ENCODE measurements around the gene ITIH3. TPM values are rescaled to one million over a fixed set of nuclear protein-coding genes. Genes with fewer than 3 reads are reported as not detected.

The ITIH3 gene
- total RNA-seq, 1 donor from 2014 or later: 22.0 TPM

DNA sequence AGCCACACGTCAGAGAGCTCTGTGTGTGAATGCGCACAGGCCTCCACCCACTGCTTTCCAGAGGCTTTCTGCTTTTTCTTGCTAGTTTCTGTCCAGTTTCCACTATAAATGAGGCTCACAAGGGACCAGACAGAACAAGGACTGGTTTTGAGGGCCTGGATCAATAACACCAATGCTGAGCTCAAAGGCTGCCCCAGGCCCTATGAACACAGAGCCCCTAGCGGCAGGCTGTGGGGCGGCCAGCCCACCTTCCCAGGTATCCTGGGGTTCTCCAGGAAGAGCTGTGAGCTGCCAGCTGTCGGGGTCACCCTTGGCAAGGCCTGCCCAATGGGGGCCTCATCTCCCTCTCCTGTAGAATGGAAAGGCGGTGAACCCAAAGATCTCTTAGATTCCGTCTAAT is 2.2 kb upstream of the ITIH3 start:
- ATAC-seq: no peak
- intact Hi-C loops (cut with DNase I): no loop called here
- DNase-seq (ENCODE audit: low spot score): no peak

- intact Hi-C loops (cut with DNase I): no loop called here
- ATAC-seq (no peak), DNase-seq (ENCODE audit: low spot score) (no peak)
These were observed 1.5 kb upstream of the ITIH3 start for GRCh38 chr3:52792961-52793695.

DNA sequence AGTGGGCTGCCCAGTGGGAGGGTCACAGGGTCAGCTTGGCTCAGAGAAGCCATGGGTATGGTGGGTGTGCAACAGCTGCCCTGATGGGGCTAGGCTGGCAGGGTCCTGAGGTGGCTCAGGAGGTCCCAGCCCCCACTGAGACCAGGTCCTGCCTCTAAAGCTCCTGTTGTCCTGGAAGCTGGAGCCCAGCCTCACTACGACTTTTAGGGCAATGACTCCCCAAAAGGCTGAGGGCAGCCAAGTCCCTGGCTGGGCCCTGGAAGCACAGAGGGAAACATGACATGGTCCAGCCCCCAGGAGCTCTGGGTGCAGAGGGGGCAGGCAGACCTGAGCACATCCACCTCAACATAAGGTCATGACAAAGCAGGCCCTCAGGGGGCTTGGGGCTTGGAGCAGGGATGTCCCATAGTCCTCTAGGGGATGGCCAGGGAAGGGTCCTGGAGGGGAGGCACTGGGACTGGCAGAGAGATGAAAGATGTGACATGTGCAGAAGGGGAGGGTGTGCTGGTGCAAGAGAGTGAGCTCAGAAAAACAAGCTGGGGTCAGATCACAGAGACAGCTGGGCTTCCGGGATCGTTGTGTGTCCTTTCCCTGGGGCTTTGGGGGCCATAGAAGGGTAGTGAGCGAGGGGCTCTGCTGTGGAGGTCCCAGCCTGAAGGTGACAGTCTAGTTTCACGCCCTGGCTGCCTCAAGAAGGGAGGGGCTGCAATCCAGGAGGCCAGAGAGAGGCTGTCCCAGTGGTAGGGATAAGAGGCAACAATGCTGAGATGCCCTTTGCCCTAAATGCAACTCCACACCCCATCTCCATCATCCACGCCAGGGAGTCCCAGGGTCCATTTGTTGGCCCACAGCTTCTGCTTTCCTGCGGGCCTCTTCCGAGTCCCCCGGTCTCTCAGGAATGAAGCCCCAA is 639 bp upstream of the ITIH3 start:
- DNase-seq (ENCODE audit: low spot score) (no peak), ATAC-seq (no peak)
- intact Hi-C loops (cut with DNase I): no loop called here

GRCh38 chr3:52795298-52795900 is 803 bp downstream of the ITIH3 start:
- intact Hi-C loops (cut with DNase I): no loop called here
- DNase-seq (ENCODE audit: low spot score) (no peak), ATAC-seq (no peak)

DNA sequence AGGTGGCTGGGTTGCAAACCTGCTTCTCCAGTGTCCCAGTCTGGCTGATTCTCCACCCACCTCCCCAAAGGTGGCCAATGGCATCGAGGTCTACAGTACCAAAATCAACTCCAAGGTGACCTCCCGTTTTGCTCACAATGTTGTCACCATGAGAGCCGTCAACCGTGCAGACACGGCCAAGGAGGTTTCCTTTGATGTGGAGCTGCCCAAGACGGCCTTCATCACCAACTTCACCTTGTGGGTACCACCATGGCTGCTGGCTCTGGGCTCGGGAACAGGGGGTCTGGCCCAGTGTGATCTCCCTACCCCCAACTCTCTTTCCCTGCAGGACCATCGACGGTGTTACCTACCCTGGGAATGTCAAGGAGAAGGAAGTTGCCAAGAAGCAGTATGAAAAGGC is 1.8 kb downstream of the ITIH3 start:
- intact Hi-C loops (cut with DNase I): no loop called here
- no peak for ATAC-seq
- DNase-seq (ENCODE audit: low spot score): no peak

DNA sequence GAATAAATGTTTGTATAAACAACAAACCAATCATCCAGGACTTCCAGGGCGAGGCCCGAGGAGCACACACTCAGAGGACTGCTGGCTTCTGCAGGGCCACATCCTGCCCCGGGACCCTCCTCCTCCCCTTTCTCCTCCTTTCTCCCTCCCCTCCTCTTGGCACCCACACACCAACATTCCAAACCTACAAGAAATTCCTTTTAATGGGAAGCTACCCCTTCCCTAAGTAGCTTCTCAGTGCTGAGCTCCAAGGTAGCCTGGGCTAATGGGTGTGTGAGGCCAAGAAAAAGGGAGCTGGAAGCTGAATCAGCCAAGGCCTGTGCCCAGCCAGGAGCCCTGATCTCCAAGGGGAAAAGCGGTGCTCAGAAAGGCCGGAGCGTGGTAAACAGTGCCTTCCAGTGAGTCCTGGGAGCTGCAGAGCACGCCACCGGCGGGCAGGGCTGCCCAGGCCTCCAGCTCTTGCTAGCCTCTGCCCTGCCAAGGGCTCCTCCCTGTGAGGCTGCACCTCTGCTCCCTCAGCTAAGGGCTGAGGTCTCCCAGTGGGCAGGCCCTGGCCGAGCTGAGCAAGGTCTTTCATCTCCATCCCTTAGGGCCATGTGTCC is 3.9 kb downstream of the ITIH3 start:
- ATAC-seq: no peak
- intact Hi-C loops (cut with DNase I): no loop called here
- no peak for DNase-seq (ENCODE audit: low spot score)

GRCh38 chr3:52798978-52799476 is 4.4 kb downstream of the ITIH3 start:
- ATAC-seq (no peak), DNase-seq (ENCODE audit: low spot score) (no peak)
- intact Hi-C loops (cut with DNase I): no loop called here

- intact Hi-C loops (cut with DNase I): no loop called here
- ATAC-seq: no peak
- DNase-seq (ENCODE audit: low spot score): no peak
These were observed 5.5 kb downstream of the ITIH3 start for GRCh38 chr3:52800079-52800478.

GRCh38 chr3:52801839-52802238 is 7.2 kb downstream of the ITIH3 start:
- DNase-seq (ENCODE audit: low spot score): no peak
- ATAC-seq: no peak
- intact Hi-C loops (cut with DNase I): no loop called here

GRCh38 chr3:52805270-52806039 is 10.9 kb downstream of the ITIH3 start:
- DNase-seq (ENCODE audit: low spot score) (no peak), ATAC-seq (no peak)
- intact Hi-C loops (cut with DNase I): no loop called here

DNA sequence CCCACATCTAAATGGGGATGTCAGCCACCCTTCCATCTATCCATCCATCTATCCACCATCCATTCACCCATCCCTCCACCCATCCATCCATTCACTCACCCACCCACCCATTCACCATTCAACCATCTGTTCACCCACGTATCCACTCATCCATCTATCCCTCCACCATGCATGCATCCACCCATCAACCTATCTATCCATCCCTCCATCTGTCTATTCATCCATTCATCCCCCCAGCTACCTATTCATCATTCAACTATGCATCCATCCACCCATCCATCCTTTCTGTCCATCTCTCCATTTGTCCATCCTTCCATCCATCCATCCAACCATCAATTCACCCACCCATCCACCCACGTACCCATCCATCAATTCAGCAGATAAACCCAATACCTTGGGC is 14.6 kb downstream of the ITIH3 start:
- no peak for DNase-seq (ENCODE audit: low spot score)
- ATAC-seq: no peak
- intact Hi-C loops (cut with DNase I): no loop called here

DNA sequence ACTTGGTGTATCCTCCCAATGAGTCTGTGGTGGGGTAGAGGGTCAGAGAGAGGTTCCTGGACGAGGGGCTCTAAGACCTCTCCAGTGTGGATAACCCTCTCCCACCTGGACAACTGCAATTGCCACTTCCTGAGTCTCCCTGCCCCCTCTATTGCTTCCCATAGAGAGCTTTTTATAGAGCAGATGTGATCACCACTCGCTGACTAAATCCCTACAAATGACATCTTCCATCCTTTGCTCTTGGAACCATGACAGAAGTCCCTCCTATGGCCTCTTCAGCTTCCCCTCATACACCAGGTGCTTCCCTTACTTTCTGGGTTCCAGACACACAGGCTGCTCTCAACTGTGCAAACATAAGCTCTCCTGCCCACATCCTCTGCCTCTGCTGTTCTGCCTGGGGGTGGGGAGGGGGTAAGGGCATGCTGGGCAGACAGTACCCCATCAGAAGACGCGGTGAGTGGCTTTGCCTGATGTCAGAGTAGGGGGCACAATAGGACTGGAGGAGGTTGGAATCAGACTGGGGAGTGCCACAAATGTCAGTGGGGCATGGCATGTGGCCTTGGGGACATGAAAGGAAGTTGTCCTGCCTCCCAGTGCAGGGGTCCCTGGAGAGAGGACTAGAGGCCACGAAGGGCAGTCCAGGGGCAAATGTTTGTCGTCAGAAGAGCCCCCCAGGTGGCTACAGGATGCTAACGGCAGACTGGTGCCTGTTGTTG is 15.2 kb downstream of the ITIH3 start:
- no peak for ATAC-seq
- DNase-seq (ENCODE audit: low spot score): no peak
- intact Hi-C loops (cut with DNase I): no loop called here

DNA sequence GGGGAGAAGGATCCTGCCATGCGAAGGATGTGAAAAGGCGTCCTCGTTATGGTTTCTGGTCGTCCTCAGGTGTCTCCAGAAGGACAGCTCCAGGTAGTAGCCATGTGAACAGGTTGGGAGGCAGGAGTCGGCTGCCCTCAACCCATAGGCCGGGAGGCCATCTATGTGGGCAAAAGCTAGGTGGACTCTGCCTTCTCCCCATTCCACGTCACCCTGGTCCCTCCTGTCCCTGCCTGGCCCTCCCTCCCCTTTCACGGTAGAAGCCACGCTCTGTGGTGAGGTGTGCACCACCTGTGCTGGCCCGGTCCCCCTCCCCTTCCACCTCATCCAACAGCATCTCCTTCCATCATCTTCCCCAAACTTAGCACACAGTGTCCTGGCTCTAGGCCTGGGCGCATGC is 16.3 kb downstream of the ITIH3 start:
- ATAC-seq: no peak

GRCh38 chr3:52811452-52812011 is 16.9 kb downstream of the ITIH3 start:
- intact Hi-C loops (cut with DNase I): no loop called here
- ATAC-seq (no peak), DNase-seq (ENCODE audit: low spot score) (no peak)

More for the DNA sequence above, 16.3 kb downstream of the ITIH3 start:
- intact Hi-C loops (cut with DNase I): no loop called here
- DNase-seq (ENCODE audit: low spot score): no peak

DNA sequence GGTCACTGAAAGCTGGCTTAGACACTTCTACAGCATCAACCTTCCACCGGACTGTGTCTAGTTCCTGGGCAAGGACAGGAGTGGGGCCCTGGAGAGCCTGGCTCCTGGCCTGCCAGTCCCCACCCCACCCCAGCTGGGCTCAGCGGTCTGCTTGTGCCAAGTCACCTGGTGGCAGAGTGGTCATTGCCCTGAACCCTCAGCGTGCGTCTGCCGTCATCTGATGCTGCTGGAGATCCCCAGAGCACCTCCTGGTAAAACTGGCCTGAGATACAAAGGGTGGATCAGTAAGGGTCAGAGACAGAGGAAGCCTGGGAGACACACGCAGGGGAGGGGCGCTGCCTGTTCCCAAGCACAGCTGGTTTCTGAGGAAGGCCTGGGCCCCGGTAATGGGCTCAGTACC is 19.2 kb downstream of the ITIH3 start:
- intact Hi-C loops (cut with DNase I): no loop called here
- DNase-seq (ENCODE audit: low spot score): no peak
- no peak for ATAC-seq

- no peak for DNase-seq (ENCODE audit: low spot score)
- intact Hi-C loops (cut with DNase I): no loop called here
- no peak for ATAC-seq
These were observed 21.6 kb downstream of the ITIH3 start for GRCh38 chr3:52816199-52816598.

- intact Hi-C loops (cut with DNase I): no loop called here
- ATAC-seq (no peak), DNase-seq (ENCODE audit: low spot score) (no peak)
These were observed 22.1 kb downstream of the ITIH3 start for GRCh38 chr3:52816654-52817053.

GRCh38 chr3:52817221-52817620 is 22.6 kb downstream of the ITIH3 start:
- intact Hi-C loops (cut with DNase I): no loop called here
- no peak for DNase-seq (ENCODE audit: low spot score)
- no peak for ATAC-seq

Data from sciatic nerve (tissue), 2 donors.